GM19463 (cell line): ENCODE measurements around the gene SHH.

Source experiments
- ATAC-seq: cut with Tn5 transposase; IDR thresholded peaks from one replicate; pipeline ENCODE4 v1.9.1; 2021; ENCODE audit warnings: mild to moderate bottlenecking, moderate library complexity; ENCODE audit not compliant: unreplicated experiment

SHH gene

GRCh38 chr7:155795401-155795800, 16.9 kb downstream of the SHH start:
- ATAC-seq = no peak

- ATAC-seq = no peak
These were observed 18.1 kb downstream of the SHH start for GRCh38 chr7:155794196-155794595.

- no peak for ATAC-seq
These were observed 18.5 kb downstream of the SHH start for GRCh38 chr7:155793720-155794119.

GRCh38 chr7:155792999-155793560, 19.2 kb downstream of the SHH start:
- ATAC-seq = no peak

DNA sequence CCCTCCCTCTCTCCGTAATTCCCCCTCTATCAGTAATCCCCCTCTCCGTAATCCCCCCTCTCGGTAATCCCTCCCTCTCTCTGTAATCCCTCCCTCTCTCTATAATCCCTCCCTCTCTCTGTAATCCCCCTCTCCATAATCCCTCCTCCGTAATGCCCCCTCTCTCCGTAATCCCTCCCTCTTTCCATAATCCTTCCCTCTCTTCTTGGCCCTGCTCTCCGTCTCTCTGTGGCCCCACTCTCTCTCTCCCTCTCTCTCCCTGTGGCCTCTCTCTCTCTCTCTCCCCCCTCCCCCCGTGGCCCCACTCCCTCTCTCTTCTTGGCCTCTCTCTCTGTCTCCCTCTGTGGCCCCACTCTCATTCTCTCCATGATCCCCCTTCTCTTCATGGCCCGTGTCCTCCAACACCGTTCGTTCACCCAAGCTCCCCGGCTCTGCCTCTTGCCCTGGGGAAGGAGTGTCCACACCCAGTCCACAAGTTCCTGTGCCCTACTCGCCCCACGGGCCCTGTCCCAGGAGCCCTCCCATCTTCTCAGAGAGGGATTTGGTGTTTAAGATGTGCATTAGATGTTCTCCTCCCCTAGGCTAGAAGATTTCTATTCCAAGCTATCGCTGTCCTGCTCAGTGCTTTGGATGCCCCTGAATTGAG, 19.8 kb downstream of the SHH start:
- no peak for ATAC-seq

DNA sequence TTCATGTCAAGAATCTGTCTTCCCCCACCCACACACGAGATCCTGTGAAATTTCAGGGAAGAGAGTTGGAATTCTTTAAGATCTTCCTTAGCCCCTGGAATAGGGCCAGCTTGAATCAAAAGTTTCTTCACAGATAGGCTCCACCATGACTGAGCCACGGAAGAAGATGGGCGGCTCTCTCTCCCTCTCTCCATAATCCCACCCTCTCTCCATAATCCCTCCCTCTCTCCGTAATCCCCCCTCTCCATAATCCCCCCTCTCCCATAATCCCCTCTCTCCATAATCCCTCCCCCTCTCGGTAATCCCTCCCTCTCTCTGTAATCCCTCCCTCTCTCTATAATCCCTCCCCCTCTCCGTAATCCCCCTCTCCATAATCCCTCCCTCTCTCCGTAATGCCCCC, 20.4 kb downstream of the SHH start:
- no peak for ATAC-seq

GRCh38 chr7:155791214-155791737, 21.0 kb downstream of the SHH start:
- no peak for ATAC-seq

DNA sequence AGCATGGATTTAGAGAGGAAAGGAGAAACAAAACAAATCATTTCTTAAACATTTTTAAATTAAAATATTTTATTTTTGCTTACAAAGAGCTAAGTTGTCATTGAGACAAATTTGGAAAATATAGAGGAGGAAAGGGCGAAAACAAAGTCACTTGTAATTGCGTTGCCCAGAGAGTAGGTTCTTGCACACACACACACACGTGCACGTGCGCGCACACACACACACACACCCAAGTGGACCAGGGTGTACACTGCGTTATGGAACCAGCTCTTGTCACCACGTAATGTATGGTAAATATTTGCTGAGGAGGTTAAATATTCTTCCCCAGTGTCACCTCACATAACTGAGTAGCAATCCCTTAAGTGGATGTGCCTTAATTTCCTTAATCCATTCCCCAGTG, 21.6 kb downstream of the SHH start:
- no peak for ATAC-seq

- ATAC-seq = no peak
These were observed 23.1 kb downstream of the SHH start for GRCh38 chr7:155789001-155789725.

GRCh38 chr7:155788616-155789000, 23.7 kb downstream of the SHH start:
- ATAC-seq = no peak

GRCh38 chr7:155787171-155787851, 25.0 kb downstream of the SHH start:
- no peak for ATAC-seq

- ATAC-seq = no peak
These were observed 25.8 kb downstream of the SHH start for GRCh38 chr7:155786491-155786890.

DNA sequence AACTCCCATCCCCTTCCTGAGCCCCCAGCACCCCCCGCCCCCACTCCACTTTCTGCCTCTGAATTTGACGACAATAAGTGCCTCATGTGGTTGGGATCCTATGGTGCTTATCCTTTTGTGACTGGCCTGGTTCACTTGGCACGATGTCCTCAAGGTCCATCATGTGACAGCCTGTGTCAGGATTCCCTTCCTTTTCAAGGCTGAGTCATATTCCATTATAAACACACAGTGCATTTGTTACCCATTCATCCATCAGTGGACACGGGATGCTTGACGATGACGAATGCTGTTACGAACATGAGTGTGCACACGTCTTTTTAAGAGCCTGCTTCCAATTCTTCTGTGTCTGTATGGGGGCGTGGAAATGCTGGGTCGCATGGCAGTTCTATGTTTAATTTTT, 26.7 kb downstream of the SHH start:
- no peak for ATAC-seq

GRCh38 chr7:155782466-155782865, 29.8 kb downstream of the SHH start:
- no peak for ATAC-seq

DNA sequence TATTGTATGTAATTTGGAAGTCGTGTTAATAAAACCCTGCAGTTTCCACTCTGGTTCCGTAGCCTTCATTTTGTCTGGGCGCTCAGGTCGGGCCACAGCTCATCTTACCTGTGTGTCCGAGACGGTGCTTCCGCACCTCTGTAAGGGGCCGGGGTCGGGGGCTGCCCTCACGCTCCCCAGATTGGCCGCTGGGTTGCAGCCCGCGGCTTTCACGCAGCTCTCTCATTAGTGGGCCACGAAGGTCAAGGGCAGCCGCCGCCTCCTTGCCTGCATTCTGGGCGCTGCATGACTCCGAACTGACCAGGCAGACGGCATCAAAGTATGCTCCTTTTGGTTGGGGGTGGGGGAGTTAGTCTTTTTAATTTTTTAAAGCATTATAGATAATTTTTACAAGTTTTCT, 30.8 kb downstream of the SHH start:
- no peak for ATAC-seq

DNA sequence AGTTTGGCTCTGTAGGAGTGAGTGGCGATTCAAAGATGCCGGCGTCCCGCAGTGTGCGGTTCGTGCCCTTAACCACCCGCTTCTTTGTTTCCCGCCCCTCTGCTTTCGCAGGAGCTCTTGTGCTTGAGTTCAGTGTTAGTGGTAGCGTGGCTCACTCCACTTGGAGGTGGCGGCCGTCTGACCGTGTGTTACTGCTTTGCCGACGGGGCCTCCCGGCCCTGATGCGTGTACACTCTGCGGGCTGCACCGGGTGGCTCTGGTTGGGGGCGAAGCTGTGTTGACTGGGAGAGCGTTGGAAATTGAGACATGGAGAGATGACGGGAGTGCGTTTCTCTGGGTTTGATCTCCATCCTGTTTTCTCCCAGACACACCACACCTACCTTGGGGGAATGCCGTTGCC, 31.4 kb downstream of the SHH start:
- ATAC-seq = no peak

DNA sequence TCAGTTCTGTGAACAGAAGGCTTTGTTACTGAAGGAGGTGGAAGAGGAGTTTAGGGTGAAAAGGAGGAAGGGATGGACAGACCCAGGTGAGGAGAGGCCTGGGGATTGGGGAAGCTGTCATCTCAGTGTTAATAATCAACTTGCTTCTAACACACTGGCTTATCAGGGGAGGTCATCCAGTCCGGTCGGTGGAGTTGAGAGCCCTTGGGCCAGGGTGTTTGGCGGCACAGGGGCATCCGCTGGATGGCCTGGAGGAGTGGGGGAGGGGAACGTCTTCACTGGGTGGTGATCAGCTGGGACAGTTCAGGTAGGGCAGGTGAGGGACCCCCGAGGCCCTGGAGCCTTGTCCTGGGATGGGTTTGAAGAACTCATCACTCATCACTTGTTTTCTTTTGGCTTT, 33.9 kb downstream of the SHH start:
- ATAC-seq = no peak

GRCh38 chr7:155776606-155777005, 35.7 kb downstream of the SHH start:
- ATAC-seq = no peak

- no peak for ATAC-seq
These were observed 36.6 kb downstream of the SHH start for GRCh38 chr7:155775691-155776090.

DNA sequence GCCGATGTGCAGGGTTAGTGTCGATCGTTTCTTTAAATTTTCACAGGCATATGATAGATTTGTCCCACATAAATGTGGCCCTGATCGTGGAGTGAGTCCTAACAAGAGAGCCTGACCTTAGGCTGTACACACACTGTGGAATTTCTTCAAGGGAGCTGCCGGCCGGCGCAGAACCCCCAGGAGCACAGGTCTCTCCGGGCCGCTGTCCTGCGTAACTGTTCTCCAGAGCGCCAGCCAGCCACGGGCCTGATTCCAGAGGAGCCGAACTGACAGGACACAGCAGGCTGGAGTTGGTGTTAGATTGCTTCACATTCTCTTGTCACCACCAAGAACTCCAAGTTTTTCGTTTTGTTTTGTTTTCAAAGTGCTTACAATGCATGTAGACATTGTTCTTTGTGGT, 37.3 kb downstream of the SHH start:
- no peak for ATAC-seq

- no peak for ATAC-seq
These were observed 38.7 kb downstream of the SHH start for GRCh38 chr7:155773531-155773930.

- ATAC-seq = no peak
These were observed 42.0 kb downstream of the SHH start for GRCh38 chr7:155770241-155770640.
